ENCODE measurements around the gene MMAB.

Gene MMAB

DNA sequence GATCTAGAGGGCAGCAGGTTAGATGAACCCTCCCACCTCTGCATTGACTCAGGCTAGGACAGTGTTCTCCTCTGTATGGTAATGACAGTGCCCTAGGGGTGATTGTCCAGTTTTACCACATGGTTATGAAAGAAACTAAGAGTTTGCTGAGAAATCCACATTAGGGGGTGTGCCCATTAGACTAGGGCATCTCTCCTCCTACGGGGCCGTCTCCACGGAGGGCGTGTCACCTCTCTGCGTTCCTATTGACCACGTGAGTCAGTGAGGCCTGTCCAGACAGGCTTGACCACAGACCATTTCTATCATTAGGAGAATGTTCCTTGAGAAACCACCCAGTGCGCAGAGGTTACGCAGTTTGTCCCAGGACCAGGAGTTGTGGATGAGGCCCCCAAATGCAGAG lies 8.6 kb upstream of the MMAB start:
- no peak for DNase-seq

DNA sequence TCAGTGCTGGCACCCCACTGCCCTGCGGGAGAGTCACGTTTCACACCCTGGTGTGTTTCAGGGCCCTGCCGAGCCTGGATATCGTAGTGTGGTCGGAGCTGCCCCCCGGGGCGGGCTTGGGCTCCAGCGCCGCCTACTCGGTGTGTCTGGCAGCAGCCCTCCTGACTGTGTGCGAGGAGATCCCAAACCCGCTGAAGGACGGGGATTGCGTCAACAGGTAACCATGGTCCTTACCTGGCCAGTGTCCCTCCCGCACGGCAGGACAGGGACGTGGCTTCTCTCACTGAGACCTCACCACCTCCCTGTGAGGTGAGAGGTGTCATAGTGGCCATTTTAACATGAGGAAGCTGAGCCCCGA lies 8.0 kb upstream of the MMAB start:
- no peak for DNase-seq

DNA sequence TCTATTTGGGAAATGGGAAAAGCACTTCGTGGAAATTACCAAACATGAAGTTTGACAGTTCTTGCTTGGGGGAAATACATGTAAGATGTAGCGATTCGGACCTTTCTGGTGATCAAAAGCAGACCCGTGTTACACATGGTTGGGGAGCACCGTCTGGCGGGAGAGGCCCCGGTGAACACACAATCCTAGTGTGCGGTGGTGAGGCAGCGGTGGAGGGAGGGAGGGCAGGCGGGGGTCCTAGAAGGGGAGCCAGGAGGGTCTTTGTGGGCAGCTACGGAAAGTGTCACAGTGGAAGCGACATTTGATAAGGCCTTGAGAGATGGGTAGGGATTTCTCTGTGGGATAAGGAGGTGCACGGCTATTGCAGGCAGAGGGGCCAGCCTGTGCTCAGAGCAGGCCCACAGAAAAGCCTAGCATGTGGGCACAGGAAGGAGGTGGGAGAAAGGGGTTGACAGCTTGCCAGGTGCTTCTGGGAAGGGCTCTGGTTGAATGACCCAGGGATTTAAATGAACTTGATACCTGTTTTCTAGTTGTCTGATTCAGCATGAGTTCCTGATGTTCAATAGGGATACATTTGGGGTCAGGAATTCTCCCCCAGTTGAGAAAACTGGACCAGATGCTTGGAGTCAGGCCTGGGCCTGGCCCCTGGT lies 7.5 kb upstream of the MMAB start:
- no peak for DNase-seq

DNA sequence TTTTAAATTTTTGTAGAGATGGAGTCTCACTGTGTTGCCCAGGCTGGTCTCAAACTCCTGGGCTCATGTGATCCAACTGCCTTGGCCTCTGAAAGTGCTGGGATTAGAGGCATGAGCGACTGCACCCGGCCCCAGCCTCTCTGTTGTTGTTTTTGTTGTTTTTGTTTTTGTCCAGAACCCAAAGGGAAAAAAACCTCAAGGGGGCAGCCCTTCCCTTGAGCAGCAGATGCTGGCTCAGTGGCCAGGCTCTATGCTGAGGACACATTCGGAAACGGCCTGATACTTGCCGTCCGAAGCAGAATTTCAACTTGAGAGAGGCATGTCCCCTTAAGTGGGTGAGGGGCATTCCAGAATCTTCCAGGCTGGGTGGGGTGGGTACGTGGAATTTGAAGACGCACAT lies 7.0 kb upstream of the MMAB start:
- no peak for DNase-seq

DNA sequence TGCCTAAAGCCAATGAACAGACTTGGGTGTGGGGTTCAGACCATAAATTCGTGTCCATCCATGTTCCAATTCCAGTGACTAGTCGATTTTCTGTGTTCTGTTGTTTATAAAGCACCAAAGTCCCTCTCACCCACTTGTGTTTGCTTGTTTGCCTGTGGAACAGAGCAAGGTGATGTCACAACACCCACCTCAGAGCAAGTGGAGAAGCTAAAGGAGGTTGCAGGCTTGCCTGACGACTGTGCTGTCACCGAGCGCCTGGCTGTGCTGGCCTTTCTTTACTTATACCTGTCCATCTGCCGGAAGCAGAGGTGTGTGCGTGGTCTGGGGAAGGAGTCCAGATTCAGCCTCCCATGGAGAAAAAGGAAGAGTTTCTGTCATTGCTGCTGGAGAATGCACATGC lies 6.3 kb upstream of the MMAB start:
- DNase-seq, result no peak

DNA sequence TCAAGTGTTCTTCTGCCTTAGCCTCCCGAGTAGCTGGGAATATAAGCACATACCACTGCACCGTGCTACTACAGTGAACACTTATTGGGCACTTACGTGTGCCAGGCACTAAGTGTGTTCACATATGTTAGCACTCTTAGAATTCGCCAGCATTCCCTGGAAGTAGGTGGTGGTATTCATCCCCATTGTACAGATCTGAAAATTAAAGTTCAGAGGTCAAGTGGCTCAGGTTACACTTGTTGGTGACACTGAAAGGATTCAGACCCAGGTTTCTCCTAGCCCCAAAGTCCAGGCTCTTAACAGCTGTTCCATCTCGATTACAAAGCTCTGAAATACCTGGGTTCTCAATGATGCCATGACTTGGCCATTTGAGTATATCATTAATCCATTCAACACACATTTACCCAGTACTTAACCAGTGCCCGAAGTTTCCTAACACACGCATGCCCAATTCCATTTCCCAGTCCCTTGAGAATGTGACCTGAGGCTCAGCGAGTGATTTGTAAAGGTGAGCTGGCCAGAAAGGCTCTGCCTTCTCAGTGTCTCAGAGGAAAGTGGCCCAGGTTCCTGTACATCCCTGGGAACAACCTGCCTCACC lies 5.1 kb upstream of the MMAB start:
- DNase-seq, result no peak

DNA sequence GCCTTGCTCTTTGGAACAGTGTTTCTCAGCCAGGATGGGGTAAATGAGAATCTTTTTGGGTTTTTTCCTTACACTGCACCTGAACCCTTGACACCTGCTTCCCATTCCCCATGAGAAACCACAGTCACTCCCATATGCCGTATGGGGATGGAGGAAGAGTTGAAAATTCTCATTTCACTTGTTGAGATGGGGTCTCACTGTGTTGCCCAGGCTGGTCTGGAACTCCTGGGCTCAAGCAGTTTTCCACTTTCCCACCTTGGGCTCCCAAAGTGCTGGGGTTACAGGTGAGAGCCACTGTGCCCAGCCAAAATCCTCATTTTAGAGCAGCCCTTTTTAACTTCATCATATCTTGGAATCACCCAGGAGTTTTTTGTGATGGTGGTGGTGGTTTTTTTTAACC lies 4.0 kb upstream of the MMAB start:
- no peak for DNase-seq

DNA sequence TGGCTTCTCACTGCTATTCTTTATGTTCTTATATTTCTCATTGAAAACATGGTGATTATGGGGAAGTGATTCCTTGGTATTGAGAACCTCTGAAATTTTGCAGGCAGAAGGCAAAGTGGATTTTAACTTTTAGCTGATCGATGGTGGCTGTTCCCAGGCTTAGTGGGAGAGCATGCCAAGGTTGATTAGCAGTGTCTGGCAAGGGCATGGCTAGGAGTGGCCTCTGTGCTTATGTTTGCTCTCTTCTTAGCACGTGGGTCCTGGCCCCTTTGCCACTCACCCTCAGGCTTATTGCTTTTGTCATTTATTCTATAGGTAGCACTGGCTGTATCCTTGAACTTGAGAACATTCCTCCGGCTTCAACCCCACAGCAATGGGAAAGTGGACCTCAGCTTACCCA lies 2.4 kb upstream of the MMAB start:
- no peak for DNase-seq

DNA sequence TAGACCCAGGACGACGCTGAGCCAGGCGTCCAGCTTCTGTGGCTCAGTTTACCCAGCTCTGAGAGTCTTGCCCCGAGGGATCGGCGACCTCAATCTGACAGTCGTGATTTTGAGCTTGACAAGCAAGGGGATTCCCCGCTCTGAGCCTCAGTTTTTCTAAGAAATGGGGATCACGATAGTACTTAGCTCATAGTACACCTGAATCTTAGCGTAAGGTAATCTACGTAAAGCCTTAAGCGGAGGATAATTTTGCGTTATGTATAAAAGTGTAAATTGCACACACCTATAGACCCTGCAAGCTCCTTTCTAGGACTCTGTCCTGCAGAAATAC lies 575 bp upstream of the MMAB start:
- no peak for DNase-seq

DNA sequence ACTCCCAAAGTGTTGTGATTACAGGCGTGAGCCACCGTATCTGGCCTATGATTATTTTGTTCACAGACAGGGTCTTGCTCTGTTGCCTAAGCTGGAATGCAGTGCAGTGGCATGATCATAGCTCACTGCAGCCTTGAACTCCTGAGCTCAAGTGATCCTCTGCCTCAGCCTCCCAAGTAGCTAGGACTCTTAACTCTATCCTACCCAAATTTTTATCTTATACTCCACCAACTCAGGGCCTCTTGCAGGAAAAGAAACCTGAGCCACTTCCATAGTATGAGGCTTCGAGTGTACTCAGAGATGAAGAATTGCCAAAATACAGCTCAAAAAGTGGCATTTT lies 828 bp downstream of the MMAB start:
- DNase-seq, result no peak

DNA sequence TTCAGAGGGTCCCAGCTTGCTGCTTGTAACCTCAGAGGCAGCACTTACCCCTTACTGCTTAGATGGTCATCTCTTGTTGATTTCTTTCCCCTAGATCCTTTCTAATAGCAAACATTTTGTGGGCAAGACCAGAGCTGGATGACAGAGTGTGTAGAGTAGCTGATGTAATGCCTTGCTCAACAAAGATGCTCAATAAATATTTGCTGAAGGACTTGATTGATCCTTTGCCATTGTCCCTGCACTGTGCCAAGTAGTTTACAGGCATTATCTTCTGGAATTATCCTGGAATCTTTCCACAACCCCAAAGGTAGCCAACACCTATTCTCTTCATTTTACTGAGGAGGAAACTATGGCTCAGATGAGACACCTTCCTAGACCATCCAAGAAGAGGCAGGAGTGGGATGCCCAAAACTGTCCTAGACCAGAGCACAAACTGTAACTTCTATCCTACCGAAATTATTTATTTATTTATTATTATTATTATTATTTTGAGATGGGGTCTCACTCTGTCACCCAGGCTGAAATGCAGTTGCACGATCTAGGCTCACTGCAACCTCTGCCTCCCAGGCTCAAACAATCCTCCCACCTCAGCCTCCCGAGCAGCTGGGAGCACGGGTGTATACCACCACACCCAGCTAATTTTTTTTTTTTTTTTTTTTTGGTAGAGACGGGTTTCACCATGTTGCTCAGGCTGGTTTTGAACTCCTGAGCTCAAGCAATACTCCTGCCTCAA lies 1.4 kb downstream of the MMAB start:
- DNase-seq, result no peak

DNA sequence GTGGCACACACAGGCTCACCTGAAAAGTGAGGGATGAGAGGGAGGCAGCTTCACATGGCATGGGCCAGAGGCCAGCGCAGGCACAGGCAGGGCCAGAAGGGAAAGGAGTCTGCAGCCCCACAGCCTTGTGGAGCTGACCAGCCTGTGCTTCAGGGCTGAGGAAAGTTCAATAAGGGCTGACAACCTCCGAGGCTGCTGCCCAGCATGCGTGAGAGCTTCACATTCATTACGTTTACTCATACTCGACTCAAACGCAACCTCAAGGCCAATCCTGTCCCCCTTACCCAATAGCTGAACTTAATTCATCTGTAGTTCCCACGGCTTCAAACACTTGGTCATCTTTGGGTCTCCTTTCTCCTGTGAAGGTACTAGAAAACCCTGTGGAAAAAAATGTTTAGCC lies 4.8 kb downstream of the MMAB start:
- DNase-seq, result no peak

DNA sequence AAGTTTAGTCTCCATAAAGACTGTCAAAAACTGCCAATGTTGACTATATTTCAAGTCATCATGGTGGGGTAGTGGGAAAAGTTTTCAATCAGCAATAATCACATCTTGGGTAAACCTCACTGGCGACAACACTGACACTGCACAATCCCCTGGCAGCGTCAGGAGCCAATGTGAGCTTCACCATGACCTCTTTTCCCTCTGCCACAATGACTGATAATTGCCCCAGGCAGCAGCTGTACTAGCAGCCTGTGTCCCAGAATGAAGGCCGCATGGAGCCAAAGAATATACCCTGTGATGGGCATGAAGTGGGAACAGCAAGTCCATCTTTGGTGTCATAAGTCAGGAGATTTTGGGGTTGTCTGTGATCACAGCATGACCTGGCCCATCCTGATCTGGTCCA lies 5.3 kb downstream of the MMAB start:
- DNase-seq, result no peak

DNA sequence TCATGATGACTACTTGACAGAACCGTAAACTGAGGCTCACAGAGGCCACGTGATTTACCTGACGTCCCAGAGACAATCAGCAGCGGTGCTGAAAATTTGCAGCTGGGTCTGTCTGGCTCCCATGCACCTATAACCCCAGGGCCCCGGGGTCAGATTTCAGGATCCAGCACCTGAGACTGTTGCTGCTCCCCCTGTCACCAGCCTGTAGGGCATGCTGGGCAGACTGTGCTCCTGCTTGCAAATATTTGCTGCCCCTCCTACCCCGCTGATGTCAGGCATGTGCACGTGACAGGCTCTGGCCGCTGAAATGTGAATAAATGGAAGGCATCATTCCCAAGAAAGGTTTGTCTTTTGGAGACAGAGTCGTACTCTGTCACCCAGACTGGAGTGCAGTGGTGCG lies 6.0 kb downstream of the MMAB start:
- DNase-seq, result no peak

DNA sequence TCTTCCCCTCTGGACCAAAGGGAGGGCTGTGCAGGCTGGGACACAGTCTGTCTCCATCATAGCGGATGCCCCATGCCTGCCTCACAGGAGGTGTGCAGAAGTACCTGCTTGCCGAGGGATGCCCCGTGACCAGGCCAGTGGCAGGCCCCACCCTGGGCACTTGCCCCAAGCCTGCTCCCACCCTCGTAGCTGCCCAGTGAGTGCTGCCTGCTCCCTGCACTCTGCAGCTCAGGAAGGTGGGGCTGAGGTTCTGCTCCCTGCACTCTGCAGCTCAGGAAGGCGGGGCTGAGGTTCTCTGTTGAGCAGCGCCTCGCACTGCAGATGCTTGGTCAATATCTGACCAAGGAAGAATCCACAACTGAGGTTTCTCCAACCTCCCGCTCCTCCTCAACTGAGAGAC lies 6.9 kb downstream of the MMAB start:
- no peak for DNase-seq

DNA sequence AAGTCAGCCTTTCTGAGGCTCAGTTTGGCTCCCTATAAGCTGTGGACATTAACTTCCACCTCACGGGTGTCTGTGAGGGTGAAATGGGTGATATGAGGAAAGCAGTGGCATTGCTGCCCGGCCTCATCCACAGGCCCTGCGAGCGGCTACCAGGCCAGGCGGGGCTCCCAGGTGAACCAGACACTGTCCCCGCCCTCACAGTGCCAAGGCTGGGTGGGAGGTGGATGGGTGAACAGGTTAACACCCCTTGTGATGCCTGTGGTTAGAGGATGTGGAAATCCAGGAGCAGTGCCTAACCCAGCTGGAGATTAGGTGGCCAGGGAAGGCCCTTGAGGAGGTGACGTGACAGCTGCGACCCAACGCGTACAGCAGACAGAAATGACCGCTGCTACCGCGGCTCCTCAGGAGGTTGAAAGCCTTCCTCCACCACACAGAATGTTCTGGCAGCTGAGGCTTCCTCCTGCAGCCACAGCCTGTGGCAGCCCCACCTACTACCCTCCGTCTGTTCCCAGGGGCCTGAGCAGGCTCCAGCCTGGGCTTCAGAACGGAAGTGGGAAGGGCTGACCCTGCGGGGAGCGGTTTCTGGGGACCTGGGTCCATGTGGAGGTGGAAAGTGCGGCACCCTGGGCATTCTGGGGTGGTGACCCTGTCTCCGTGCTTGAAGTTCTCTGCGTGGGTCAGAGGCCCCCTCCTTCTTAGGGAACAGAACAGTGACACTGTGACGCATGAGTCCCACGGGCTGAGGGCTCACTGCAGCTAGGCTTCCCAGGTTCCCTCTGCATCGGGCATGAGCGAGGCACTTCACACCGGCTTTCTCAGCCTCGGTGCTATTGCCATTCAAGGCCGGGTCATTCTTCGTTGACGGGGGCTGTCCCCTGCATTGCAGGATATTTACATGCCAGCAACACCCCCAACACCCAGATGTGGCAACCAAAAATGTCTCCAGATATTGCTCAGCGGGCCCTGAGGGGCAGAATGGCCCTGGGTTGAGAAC lies 9.7 kb downstream of the MMAB start:
- DNase-seq, result no peak

DNA sequence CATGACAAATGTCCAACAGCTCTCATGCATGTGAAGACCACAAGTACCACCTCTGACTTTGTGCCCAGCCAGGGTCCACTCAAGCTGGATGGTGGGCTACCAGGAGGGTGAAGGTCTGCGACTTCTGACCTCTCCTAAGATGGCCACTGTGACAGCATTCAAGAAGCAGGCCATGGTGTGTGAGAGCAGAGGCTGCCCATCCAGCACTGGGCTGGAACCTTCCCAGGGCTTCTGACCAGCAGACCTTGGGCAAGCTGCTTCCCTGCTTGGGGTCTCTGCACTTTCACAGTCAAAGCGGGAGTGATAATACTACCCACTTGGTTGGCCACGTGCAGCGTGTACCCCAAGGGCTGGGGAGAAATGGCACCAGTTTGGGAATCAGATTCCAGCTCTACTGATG lies 10.4 kb downstream of the MMAB start:
- DNase-seq, result no peak

DNA sequence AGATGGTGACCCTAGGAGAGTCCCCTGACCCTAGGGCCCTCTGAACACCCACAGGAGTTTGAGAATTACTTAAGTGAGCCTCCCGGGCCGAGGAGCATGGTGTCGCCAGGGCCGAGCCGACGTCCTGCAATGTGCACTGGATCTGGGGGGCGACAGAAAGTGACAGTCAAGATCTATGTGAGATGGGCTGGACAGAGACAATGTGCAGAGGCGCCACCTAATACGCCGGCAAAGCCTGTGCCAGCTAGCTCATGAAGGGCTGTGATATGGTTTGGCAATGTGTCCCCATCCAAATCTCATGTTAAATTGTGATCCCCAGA lies 11.6 kb downstream of the MMAB start:
- DNase-seq, result no peak

DNA sequence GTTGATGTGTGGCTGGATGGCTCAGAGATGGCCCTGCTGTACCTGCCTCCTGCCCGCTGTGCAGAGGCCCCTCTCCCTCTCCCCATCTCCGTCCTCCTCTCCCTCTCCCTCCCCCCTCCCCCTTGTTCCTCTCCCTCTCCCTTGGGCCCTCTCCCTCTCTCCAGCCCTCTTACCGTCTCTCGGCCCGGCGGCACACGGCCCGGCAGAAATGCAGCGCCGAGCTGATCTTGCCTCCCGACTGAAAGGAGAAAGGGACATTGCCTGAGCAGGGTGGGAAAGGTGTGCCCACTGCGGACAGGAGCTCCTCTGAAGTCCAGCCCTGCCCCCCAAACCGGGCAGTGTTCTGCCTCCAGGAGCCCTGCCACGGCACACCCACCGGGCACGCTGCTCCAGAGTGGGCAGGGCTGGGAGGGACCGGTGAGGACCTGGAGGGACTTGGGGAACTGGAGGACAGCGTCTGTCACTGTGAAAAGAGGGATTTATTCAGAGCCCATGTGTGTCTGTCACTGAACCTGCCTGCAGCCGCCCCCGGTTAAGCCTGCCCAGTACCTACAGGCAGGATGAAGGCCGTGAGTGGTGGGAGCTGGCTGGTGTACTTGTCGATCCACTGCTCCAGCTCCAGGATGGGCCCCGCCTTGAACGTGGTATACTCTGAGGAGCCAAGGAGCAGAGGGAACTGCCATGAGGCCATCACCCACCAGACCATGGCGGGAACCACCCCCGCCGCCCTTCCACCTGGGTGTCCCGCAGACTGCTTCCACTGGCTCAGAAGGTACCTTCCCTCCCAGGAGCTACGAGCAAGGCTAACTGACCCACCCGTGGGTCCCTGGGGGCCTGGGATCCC lies 12.2 kb downstream of the MMAB start:
- DNase-seq, result no peak

DNA sequence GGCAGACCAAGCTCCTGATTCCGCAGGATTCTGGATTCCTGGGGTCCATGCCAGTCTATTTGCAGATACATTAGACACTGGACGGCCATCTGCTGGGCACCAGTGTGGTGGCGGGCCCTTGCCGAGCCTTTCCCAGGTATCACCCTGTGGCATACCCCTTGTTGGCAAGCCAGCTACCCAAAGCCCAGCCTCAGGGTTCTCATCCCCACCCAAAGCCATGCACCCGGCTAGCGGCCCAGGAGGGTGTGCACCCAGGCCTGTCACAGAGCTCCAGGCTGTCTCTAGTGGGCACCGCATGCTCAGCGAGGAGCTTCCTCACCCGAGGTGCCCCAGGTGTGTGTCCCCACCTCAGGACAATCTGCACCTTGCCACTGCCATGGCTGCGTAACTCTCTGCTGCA lies 13.7 kb downstream of the MMAB start:
- DNase-seq, result no peak

DNA sequence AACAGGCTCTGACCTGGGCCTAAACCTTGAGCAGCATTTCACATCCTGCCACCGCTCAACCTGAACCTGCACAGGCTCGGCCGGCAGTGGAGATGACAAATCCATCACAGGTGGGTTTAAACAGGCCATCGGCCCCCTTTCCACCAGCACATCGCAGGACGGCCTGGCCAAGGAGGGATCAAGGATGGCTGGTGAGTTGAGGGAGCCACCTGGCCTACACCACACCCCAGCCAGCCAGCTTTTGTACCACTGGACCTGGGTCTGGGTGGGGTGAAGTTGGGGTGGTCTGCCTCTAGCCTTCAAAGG lies 14.2 kb downstream of the MMAB start:
- no peak for DNase-seq

DNA sequence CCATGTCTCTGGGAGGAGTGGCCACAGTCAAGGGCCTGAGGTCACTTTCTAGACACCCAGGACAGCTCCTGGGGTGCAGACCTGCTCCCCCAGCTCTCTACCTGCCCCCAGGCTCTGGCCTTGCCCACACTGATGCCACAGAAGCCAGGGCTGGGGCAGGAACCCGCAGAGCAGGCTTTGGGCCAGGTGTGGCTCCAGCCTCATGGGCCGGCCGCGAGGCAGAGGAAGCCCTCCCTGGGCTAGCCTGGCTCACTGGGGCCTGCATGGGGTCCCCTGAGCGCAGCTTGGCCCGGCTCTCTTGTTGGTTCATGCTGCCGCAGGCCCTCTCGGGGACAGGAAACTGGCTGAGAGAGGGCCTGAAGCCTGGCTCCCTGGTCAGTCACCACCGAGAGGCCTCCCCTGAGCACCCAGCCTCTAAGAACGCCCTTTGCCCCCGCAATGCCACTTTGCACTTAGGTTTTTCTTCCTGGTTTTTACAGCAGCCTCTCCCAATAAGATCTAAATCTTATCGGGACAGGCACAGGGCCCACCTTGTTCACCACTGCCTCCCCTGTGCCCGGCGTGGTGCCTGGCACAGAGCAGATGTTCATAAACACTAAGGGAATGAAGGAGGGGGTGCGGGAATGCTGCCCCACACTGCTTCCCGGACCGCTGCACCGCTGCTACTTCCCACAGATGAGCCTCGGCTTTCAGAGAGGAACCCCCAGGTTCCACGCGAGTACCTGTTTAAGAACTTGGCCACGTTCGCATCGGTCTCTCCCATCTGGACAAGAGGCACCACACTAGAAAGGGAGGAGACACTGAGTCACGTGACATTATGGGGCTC lies 14.7 kb downstream of the MMAB start:
- no peak for DNase-seq
